Vagina (tissue), 2 donors: ENCODE measurements around the gene THADA.

ENCODE experiments used
- POLR2AphosphoS5 ChIP-seq, 2 donors: sonication (generic); formaldehyde crosslinking; IDR thresholded peaks; one replicate each; pipeline ENCODE4 v1.9.0; 2017; ENCODE audit warnings: antibody characterized with exemption in 2 of 2, mild to moderate bottlenecking in 2 of 2, low read depth in 1 of 2; ENCODE audit not compliant: insufficient read depth in 1 of 2
- TF ChIP-seq, protein P1 (sequence below), 3 experiments: fragments of 450-650 bp in 2 of 3; fragments of 200-600 bp in 1 of 3; sonication (generic) in 1 of 3; IDR thresholded peaks; one replicate each; pipeline ENCODE4 v1.5.1; 2017 to 2019; ENCODE audit warnings: antibody characterized with exemption in 3 of 3, mild to moderate bottlenecking in 2 of 3, moderate library complexity in 2 of 3

DNA sequence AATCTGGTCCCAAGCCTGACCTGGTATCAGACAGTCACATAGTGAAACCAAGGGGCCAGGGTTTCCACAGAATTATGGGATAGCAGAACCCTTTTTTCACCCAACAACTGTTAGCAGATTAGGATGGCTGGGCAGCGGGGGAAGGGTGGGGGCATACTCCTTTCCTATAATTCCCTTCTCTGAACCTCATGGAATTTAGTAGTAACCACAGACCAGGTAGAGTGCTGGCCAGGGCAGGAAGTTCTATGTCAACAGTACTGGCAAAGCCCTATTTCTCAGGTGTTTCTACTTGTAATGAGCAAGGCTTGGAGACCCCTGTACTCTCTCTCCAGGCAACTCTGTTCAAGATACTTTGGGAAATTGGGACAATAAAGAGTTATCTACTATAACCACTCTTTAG, 174.6 kb downstream of the THADA start:
- TF ChIP-seq POLR2AphosphoS5 (IDR thresholded peaks at IDR 0.05; ENCODE audit: insufficient read depth in 1 of 2, low read depth in 1 of 2): no peak
- TF ChIP-seq, protein P1, sequence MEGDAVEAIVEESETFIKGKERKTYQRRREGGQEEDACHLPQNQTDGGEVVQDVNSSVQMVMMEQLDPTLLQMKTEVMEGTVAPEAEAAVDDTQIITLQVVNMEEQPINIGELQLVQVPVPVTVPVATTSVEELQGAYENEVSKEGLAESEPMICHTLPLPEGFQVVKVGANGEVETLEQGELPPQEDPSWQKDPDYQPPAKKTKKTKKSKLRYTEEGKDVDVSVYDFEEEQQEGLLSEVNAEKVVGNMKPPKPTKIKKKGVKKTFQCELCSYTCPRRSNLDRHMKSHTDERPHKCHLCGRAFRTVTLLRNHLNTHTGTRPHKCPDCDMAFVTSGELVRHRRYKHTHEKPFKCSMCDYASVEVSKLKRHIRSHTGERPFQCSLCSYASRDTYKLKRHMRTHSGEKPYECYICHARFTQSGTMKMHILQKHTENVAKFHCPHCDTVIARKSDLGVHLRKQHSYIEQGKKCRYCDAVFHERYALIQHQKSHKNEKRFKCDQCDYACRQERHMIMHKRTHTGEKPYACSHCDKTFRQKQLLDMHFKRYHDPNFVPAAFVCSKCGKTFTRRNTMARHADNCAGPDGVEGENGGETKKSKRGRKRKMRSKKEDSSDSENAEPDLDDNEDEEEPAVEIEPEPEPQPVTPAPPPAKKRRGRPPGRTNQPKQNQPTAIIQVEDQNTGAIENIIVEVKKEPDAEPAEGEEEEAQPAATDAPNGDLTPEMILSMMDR (IDR thresholded peaks at IDR 0.05): no peak
